ENCODE data around the gene CES2.

GRCh38 chr16:66932076-66932475, 3.2 kb upstream of the CES2 start:
- no peak for TF ChIP-seq SP2 (IDR thresholded peaks at IDR 0.05; ENCODE audit: low read length)
- no peak for TF ChIP-seq POLR2A (IDR thresholded peaks at IDR 0.05; ENCODE audit: control extremely low read depth in 1 of 2, low read depth in 2 of 2, low read length in 2 of 2)
- no peak for TF ChIP-seq KDM1A (IDR thresholded peaks at IDR 0.05; ENCODE audit: borderline replicate concordance, low read length)
- no peak for TF ChIP-seq CTCF (IDR thresholded peaks at IDR 0.05; ENCODE audit: control extremely low read depth in 1 of 3, insufficient read depth in 1 of 3, low read depth in 1 of 3, low read length in 3 of 3)
- no peak for TF ChIP-seq CHD1 (IDR thresholded peaks at IDR 0.05; ENCODE audit: low read depth, low read length)
- no peak for TF ChIP-seq CHD2 (IDR thresholded peaks at IDR 0.05; ENCODE audit: low read length)
- no peak for TF ChIP-seq YY1 (IDR thresholded peaks at IDR 0.05; ENCODE audit: low read depth, low read length)
- no peak for TF ChIP-seq PHF8 (conservative IDR thresholded peaks at IDR 0.05; ENCODE audit: low read depth, low read length)
- TF ChIP-seq TCF12 (IDR thresholded peaks at IDR 0.05; ENCODE audit: low read depth, low read length), result no peak
- TF ChIP-seq MAX (IDR thresholded peaks at IDR 0.05), result no peak

All from H1 (cell line).